ENCODE results near the gene BCAS4.
"Not testable (repeated sequence)": the region's sequence is repeated elsewhere in the genome, so short reads cannot be mapped to it uniquely, and the experiment has no call there.

Gene BCAS4

GRCh38 chr20:50874758-50875665 is 80.2 kb downstream of the BCAS4 start:
- DNase-seq (ENCODE audit: low read depth in 2 of 3, low spot score in 1 of 3) = no peak

DNA sequence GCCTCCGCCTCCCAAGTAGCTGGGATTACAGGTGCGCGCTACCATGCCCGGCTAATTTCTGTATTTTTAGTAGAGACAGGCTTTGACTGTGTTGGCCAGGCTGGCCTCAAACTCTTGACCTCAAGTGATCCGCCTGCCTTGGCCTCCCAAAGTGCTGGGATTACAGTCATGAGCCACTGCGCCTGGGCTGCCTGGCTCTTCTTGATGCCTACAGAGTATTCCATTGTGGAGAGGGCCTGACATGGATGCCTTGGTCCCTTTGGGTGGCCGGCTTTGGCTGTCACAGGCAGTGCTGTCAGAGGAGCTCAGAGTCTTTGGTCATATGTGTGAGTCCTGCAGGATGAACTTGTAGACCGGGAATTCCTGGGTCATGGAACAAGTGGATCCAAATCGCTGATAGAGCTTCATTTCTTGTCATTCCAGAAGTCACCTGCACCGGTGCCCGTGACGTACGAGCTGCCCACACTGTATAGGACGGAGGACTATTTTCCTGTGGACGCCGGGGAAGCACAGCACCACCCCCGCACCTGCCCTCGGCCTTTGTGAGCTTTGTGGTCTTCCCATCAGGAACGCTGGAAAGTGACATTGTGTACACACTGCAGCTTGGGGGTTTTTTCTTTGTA is 81.3 kb downstream of the BCAS4 start:
- DNase-seq (ENCODE audit: low read depth in 2 of 3, low spot score in 1 of 3) = no peak

DNA sequence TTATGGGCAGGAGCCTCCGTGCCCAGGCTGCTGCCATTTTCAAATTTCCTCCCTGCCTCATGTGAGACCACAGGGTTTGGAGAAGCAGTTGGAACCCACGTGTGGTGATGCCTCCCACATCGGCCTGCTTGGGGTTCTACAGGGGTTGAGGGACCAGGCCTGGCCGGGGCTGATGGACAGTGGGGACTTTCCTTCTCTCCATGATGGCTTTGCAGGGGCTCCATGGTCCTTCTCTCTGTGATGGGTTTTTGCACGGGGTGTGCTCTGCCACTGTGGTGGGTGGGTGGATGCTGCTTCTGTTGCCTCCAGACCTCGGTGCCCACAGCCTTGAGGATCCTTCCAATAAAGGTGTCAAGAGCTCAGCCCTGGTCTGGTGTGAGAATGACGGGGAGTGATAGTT is 82.0 kb downstream of the BCAS4 start:
- no peak for DNase-seq (ENCODE audit: low read depth in 2 of 3, low spot score in 1 of 3)

DNA sequence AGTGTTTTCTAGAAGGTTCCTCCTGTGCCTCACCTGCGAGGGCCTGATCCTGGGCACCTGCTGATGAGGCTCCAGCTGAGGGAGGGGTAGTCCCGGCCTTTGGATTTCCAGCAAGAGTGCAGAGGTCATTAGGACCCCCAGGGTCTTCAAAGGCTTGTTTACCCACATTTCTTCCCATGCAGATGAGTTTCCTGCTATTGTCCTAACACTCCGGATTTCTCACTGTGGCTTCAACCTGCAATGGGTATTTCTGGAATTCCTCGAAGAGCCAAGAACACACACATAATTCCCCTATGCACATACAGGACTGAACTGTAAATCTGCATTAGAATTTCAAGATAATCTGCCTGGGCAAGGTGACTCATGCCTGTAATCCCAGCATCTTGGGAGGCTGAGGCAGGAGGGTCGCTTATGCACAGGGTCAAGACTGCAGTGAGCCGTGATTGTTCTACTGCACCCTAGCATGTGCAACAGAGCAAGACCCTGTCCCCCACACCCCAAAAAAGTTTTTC is 82.4 kb downstream of the BCAS4 start:
- DNase-seq (ENCODE audit: low read depth in 2 of 3, low spot score in 1 of 3) = no peak

DNA sequence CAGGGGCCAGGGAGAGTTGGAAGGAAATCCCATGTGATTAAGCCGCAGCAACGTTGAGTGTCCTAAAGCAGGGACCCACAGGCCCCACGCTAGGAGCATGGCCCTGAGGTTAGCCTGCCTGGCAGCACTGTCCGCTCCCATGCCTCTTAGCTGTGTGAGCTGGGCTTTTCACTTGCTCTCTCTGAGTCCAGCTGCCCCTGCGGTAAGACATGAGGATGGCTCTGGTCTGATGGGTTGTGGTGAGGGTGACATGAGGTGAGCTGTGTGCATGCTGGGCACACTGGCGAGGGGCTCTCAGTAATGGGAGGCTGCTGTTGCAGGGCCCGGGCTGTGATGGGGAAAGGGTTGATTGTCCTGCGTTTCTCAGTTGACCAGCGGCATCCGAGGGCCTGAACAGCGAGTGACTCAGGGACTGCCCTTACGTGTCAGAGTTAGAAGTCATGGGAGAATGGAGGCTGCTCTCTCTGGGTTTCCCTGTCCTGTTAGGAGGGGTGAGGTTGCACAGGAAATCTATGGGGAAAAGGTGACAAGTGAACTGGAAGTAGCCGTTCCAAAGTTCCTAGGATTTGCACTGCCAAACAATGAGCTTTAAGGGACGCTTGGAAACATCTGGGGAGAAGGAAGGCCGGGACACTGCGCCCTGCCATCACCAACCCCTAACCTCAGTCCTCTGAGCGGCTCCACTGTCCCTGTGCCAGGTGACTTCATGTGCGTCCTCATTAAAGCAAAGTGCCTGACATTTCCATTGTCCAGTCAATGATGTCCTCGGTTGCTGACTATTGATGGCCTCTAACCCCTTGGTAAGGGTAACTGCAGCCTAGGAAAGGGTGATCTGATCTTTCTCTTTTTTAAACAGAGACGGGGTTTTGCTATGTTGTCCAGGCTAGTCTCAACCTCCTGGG is 85.0 kb downstream of the BCAS4 start:
- no peak for DNase-seq (ENCODE audit: low read depth in 2 of 3, low spot score in 1 of 3)

DNA sequence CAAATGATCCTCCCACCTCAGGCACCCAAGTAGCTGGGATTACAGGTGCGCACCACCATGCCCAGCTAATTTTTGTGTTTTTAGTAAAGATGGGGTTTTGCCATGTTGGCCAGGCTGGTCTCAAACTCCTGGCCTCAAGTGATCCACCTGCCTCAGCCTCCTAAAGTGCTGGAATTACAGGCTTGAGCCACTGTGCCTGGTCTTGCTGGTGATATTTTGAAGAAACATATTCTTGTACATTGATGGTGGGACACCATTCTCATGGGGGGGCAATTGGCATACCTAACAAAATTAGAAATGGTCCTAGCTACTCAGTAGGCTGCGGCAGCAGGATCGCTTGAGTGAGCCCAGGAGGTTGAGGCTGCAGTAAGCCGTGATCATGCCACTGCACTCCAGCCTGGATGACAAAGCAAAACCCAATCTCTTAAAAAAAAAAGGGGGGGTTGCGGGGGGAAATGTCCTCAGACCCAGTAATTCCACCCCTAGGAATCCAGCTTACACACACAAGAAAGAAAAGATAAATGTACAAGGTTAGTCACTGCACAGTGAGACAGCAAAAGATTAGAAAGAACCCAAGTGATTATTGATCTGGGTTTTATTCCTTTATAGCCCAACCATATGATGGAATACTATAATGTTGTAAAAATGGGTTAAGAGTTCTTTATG is 87.0 kb downstream of the BCAS4 start:
- not testable (repeated sequence) for DNase-seq (ENCODE audit: low read depth in 2 of 3, low spot score in 1 of 3)

GRCh38 chr20:50883856-50884255 is 89.0 kb downstream of the BCAS4 start:
- no peak for DNase-seq (ENCODE audit: low read depth in 2 of 3, low spot score in 1 of 3)

GRCh38 chr20:50885068-50885467 is 90.2 kb downstream of the BCAS4 start:
- DNase-seq (ENCODE audit: low read depth in 2 of 3, low spot score in 1 of 3) = no peak

DNA sequence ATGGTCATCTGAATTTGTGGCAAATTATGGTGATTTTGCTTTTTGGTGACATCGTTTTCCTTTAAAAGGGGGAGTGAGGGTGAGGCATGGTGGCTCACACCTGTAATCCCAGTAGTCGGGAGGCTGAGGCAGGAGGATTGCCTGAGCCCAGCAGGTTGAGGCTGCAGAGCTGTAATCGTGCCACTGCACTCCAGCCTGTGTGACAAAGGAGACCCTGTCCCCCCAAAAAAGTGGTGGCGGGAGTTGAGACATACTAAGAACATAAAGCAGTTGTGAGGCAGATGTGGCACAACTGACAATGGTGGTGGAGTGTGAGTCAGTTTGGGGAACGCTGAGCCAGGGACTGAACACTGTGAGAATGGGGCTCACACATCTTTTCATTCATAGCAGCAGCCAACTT is 90.9 kb downstream of the BCAS4 start:
- no peak for DNase-seq (ENCODE audit: low read depth in 2 of 3, low spot score in 1 of 3)

DNA sequence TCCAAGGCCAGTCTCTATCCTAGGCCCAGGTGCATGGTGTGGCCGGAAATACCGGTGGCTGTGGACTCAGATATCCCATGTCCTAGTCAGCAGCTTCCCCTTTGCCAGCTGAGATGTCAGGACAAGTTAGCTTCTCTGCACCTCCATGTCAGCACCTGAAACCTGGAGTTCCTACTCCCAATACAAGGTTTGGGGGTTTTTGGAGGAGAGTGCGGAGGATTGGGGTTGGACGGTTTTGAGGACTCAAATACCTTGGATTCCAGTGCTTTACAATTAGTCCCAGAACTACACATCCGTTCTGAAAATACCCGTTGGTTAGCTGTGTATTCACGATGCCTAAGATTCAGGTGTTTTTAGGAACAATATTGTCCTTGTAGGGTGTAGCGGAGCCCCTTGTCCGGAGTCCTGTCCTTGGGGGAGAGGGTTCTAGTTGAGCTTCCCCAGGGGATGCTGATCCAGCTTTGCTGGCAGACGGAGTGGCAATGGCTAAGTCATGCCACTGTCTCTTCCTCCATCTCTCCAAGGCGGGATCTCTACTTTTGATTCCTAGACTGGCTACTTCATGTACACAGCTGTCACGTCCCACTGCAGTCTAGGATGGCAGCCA is 91.4 kb downstream of the BCAS4 start:
- no peak for DNase-seq (ENCODE audit: low read depth in 2 of 3, low spot score in 1 of 3)

- DNase-seq (ENCODE audit: low read depth in 2 of 3, low spot score in 1 of 3) = no peak
Observed at GRCh38 chr20:50887576-50887975, 92.7 kb downstream of the BCAS4 start.

- DNase-seq (ENCODE audit: low read depth in 2 of 3, low spot score in 1 of 3) = no peak
Observed at GRCh38 chr20:50891138-50891537, 96.3 kb downstream of the BCAS4 start.

DNA sequence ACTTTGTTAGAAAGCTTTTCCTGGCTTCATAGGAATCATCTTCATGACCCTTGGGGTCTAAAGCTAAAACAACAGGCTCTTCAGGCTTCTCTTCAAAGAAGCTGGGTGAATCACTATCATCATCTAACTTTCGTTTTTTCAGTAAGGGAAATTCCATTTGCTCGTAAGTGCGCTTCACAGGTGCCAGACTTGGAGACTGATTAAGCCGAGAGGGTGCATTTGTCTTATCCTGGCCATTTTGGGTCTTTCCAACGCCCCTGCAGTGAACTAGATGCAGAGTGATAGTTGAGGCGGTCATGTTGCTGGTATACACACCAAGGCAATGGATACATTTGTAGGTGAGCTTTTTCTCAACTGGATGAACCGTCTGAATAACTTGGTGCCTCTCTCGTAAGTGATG is 97.5 kb downstream of the BCAS4 start:
- no peak for DNase-seq (ENCODE audit: low read depth in 2 of 3, low spot score in 1 of 3)

DNA sequence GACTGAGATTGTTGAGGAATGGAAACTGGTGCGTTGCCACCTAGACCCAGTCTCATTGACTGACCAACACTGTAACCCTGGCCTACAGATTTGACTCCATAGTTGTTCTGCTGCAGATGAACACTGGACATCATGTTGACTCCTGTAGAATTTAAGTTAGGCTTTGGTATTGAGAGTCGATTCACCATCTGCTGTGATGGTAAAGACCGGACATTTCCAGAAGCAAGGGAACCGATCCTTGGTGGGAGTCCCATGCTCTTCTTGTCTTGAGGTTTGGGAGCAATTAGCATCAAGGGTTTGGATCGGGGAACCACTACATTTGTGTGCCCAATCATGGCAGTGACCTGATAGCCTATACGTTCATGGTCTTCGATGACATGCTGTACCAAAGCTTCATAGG is 98.8 kb downstream of the BCAS4 start:
- DNase-seq (ENCODE audit: low read depth in 2 of 3, low spot score in 1 of 3) = no peak

GRCh38 chr20:50895111-50895830 is 100.4 kb downstream of the BCAS4 start:
- DNase-seq (ENCODE audit: low read depth in 2 of 3, low spot score in 1 of 3) = no peak

DNA sequence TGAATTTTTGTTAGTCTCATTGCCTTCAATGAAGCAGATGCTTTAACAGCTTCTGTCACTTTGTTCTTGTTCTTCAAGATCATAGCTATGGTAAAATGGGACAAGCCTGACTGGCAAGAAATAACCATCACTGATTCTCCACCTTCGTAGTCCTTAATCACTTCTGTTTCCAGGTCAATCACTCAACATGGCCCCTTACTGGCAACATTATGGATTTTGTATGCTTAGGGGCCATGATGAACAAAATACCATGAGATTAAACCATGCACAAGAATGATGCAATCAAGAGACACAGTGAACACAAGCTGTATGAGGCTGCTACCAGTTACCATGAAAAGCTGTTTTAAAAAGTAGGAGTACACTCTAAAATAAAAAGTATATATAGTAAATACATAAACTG is 103.6 kb downstream of the BCAS4 start:
- DNase-seq (ENCODE audit: low read depth in 2 of 3, low spot score in 1 of 3) = no peak

- no peak for DNase-seq (ENCODE audit: low read depth in 2 of 3, low spot score in 1 of 3)
Observed at GRCh38 chr20:50900261-50900660, 105.4 kb downstream of the BCAS4 start.

DNA sequence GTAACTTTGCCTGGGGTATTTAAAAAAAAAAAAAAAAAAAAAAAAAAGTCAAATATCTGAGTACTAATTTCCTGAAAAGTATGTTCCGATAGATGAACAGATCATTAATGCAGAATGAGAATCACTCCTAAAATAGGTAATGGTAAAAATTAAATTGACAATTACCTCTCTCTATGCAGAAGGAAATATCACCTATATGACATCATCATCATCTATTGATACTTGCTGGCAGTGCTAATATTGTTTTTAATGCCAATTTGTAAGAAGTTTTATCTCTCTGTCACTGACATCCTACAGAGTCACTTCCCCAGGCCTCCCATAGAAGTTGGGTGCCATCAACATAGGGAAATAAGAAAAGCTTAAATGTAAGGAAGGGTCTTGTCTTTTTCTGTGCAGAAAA is 106.4 kb downstream of the BCAS4 start:
- no peak for DNase-seq (ENCODE audit: low read depth in 2 of 3, low spot score in 1 of 3)

DNA sequence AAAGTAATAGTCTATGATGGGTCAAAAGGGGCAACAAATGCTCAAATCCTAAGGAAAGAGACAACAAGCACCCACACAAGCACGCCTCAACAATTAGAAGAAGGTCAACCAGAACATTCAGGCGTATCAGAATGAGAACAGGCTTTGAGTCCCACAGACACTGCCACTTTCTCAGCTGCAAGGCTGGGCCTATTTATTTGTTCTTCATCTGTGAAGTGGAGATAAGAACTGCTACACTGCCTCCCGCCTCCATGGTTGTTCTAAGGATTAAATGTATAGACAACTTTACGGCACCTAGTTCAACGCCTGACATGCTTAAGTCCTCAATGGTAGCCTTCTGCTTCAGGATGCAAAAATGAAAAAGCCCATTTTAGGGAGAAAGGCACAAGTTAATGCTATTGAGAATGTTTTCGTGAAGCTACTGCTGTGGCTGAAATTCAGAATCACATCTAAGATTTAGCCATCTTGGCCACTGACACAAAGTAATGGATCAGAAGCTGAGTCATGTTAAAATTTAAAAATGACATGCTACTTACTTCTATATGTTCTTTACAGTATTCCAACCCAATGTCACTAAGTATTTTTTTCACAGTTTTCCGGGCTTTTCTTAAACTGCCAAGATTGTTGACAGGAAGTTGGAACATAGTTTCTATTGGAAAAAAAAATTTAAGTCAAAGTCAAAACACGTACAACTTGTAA is 108.6 kb downstream of the BCAS4 start:
- no peak for DNase-seq (ENCODE audit: low read depth in 2 of 3, low spot score in 1 of 3)

Measured in stimulated activated CD4-positive, alpha-beta T cell treated with anti-CD3 and anti-CD28 coated beads, Interleukin-12 subunit alpha, Interleukin-12 subunit beta, amount 100 ng/mL, for 48 hours (primary cell).